Loucy (cell line): ENCODE results near the gene GPC3.

Experiments used
- H2AFZ ChIP-seq: fragments of 200-600 bp; sonication (generic); 2 replicates; pipeline ENCODE4 v1.6.0; 2016; ENCODE audit warnings: antibody characterized with exemption, mild to moderate bottlenecking, low read length, moderate library complexity
- H3F3A ChIP-seq: fragments of 200-600 bp; 2 replicates; pipeline ENCODE4 v1.6.0; 2016; ENCODE audit warnings: antibody characterized with exemption, low read depth, mild to moderate bottlenecking
- H3K27me3 ChIP-seq: fragments of 200-600 bp; sonication (generic); 2 replicates; pipeline ENCODE4 v1.6.1; 2014; ENCODE audit warnings: low read length, mild to moderate bottlenecking; ENCODE audit not compliant: insufficient read depth, poor library complexity, severe bottlenecking
- H3K36me3 ChIP-seq: fragments of 200-600 bp; sonication (generic); 2 replicates; pipeline ENCODE4 v1.6.1; 2016; ENCODE audit warnings: low read length; ENCODE audit not compliant: insufficient read depth
- H3K4me1 ChIP-seq: fragments of 200-600 bp; sonication (generic); 2 replicates; pipeline ENCODE4 v1.5.1; 2014; ENCODE audit warnings: low read length, mild to moderate bottlenecking; ENCODE audit not compliant: insufficient read depth, poor library complexity, severe bottlenecking
- H3K4me2 ChIP-seq: fragments of 200-600 bp; sonication (generic); 2 replicates; pipeline ENCODE4 v1.6.0; 2014; ENCODE audit warnings: antibody characterized with exemption, low read length, low read depth, mild to moderate bottlenecking; ENCODE audit not compliant: poor library complexity, severe bottlenecking
- H3K4me3 ChIP-seq: fragments of 200-600 bp; sonication (generic); 2 replicates; pipeline ENCODE4 v1.5.1; 2014; ENCODE audit warnings: low read length, mild to moderate bottlenecking, mixed read lengths; ENCODE audit not compliant: poor library complexity, severe bottlenecking
- H3K79me2 ChIP-seq: fragments of 200-600 bp; sonication (generic); 2 replicates; pipeline ENCODE4 v1.6.1; 2014; ENCODE audit warnings: low read length; ENCODE audit not compliant: insufficient read depth
- H3K9ac ChIP-seq: fragments of 200-600 bp; sonication (generic); 2 replicates; pipeline ENCODE4 v1.6.0; 2014; ENCODE audit warnings: mild to moderate bottlenecking, low read depth, low read length, moderate library complexity; ENCODE audit not compliant: poor library complexity, severe bottlenecking
- H3K9me2 ChIP-seq: fragments of 200-600 bp; sonication (generic); replicated peaks from 2 replicates; pipeline ENCODE4 v1.6.1; 2016; ENCODE audit warnings: low read depth, low read length, mixed read lengths
- H3K9me3 ChIP-seq: fragments of 200-600 bp; sonication (generic); 2 replicates; pipeline ENCODE4 v1.6.1; 2014; ENCODE audit warnings: mild to moderate bottlenecking, antibody characterized with exemption, low read length, low read depth; ENCODE audit not compliant: insufficient read depth
- H4K20me1 ChIP-seq: fragments of 200-600 bp; sonication (generic); 2 replicates; pipeline ENCODE4 v1.6.0; 2014; ENCODE audit warnings: antibody characterized with exemption, low read length, mild to moderate bottlenecking; ENCODE audit not compliant: insufficient read depth, poor library complexity, severe bottlenecking
- EZH2phosphoT487 ChIP-seq: fragments of 200-600 bp; IDR thresholded peaks from 2 replicates; pipeline ENCODE4 v1.6.1; 2018; ENCODE audit warnings: antibody characterized with exemption, mild to moderate bottlenecking, moderate library complexity, borderline replicate concordance
- TF ChIP-seq, protein P1 (sequence below): fragments of 200-600 bp; sonication (generic); conservative IDR thresholded peaks from 2 replicates; pipeline ENCODE4 v1.5.1; 2014; ENCODE audit warnings: mild to moderate bottlenecking, antibody characterized with exemption, low read length

The GPC3 gene

DNA sequence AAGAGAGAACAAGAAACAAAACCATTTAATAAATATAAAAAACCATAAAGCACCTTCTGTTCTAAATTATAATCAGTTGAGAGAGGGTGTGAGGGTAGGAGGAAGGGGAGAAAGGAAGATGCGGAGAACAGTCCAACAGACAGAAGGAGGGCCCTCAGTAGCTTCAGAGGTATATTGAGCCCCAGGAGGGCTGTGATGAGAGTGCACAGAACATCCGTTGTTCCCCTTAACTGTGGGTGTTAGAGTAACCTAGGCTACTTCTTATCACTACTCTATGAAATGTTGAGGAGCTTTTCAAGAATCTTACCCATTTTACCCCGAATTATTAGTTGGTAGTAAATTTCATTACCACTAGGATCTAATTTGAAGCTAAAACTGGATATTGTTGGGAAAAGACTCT, 13.8 kb downstream of the GPC3 start:
- Histone ChIP-seq H4K20me1 (no peaks in the 10 kb centered on the region), H3K9ac (no peak overlapping the region), H3K4me2 (no peak overlapping the region), H3F3A (no peaks in the 10 kb centered on the region), H3K9me2 (no peaks in the 10 kb centered on the region), H3K27me3 (no peaks in the 10 kb centered on the region), H2AFZ (no peak overlapping the region), H3K9me3 (no peaks in the 10 kb centered on the region), H3K79me2 (no peaks in the 10 kb centered on the region), H3K36me3 (no peaks in the 10 kb centered on the region), H3K4me1 (no peaks in the 10 kb centered on the region), H3K4me3 (no peak overlapping the region)
- no peak for TF ChIP-seq EZH2phosphoT487
- TF ChIP-seq, protein P1, sequence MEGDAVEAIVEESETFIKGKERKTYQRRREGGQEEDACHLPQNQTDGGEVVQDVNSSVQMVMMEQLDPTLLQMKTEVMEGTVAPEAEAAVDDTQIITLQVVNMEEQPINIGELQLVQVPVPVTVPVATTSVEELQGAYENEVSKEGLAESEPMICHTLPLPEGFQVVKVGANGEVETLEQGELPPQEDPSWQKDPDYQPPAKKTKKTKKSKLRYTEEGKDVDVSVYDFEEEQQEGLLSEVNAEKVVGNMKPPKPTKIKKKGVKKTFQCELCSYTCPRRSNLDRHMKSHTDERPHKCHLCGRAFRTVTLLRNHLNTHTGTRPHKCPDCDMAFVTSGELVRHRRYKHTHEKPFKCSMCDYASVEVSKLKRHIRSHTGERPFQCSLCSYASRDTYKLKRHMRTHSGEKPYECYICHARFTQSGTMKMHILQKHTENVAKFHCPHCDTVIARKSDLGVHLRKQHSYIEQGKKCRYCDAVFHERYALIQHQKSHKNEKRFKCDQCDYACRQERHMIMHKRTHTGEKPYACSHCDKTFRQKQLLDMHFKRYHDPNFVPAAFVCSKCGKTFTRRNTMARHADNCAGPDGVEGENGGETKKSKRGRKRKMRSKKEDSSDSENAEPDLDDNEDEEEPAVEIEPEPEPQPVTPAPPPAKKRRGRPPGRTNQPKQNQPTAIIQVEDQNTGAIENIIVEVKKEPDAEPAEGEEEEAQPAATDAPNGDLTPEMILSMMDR, result no peak

DNA sequence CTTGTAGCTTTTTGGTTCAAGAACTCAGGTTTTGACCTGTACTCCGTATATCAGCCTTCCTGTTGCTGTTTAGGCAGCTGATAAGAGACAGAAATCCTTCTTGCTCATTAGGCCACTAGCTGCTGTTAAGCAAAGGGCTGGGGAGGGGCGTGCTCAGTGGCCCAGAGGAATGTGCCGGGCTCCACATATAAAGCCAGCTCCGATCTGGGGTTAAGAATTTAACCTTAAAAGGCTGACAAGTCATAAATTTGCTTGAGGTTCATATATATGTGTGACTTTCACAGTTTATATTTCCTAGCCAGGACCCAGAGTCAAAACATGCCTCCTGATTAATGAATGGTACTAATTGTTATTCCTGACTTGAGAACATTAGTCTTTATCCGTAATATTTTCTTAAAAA, 15.3 kb downstream of the GPC3 start:
- Histone ChIP-seq H3K36me3 (no peaks in the 10 kb centered on the region), H3K9me3 (no peaks in the 10 kb centered on the region), H3K9me2 (no peaks in the 10 kb centered on the region), H3K9ac (no peak overlapping the region), H3F3A (no peaks in the 10 kb centered on the region), H3K4me3 (no peak overlapping the region), H3K27me3 (no peaks in the 10 kb centered on the region), H3K4me1 (no peaks in the 10 kb centered on the region), H3K79me2 (no peaks in the 10 kb centered on the region), H3K4me2 (no peak overlapping the region), H2AFZ (no peak overlapping the region), H4K20me1 (no peaks in the 10 kb centered on the region)
- TF ChIP-seq EZH2phosphoT487, result no peak
- TF ChIP-seq, protein P1, result no peak

DNA sequence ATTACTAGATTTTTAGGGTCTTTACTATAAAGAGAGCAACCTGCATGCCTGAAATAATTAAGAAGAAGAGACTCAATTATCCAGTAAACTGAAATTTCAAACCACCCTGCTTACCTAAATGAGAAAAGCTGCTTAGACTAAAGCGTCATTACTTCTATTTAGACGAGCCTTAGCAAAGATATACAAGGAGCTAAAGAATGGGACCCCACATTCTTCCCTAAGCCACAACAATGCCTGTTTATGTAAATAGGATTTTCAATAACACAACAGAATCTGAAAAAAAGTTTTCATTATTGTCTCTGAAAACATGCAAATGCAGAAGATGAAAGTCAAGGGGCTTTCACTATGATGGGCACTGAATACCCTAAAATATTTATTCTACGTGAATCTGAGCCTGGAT, 16.2 kb downstream of the GPC3 start:
- Histone ChIP-seq H3K79me2 (no peaks in the 10 kb centered on the region), H3K27me3 (no peaks in the 10 kb centered on the region), H3K4me3 (no peak overlapping the region), H3K9me2 (no peaks in the 10 kb centered on the region), H3K9ac (no peak overlapping the region), H3K36me3 (no peaks in the 10 kb centered on the region), H2AFZ (no peak overlapping the region), H3K4me2 (no peak overlapping the region), H3K9me3 (no peaks in the 10 kb centered on the region), H3F3A (no peaks in the 10 kb centered on the region), H3K4me1 (no peaks in the 10 kb centered on the region), H4K20me1 (no peaks in the 10 kb centered on the region)
- TF ChIP-seq, protein P1, result no peak
- no peak for TF ChIP-seq EZH2phosphoT487
